GM19455 (cell line): ENCODE results near the gene EEF1AKMT4.
A peak's percentile ranks its signal among the peaks of the same experiment; 100 is the strongest.

Experiments used
- ATAC-seq: cut with Tn5 transposase; IDR thresholded peaks from one replicate; pipeline ENCODE4 v1.9.1; 2021; ENCODE audit not compliant: unreplicated experiment

Gene EEF1AKMT4

DNA sequence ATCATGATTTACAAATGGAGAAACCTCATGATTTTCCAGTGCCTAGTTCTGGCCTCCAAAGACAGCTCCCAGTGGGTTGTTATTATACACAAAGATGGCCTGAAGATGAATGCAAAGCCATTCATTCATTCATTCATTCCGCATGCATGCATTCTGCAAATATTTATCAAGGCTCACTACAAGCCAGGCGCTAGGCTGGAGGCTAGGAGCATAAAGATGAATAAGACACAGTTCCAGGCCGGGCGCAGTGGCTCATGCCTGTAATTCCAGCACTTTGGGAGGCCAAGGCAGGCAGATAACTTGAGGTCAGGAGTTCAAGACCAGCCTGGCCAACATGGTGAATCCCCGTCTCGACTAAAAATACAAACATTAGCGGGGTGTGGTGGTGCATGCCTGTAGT, 47.1 kb downstream of the EEF1AKMT4 start:
- no peak for ATAC-seq

DNA sequence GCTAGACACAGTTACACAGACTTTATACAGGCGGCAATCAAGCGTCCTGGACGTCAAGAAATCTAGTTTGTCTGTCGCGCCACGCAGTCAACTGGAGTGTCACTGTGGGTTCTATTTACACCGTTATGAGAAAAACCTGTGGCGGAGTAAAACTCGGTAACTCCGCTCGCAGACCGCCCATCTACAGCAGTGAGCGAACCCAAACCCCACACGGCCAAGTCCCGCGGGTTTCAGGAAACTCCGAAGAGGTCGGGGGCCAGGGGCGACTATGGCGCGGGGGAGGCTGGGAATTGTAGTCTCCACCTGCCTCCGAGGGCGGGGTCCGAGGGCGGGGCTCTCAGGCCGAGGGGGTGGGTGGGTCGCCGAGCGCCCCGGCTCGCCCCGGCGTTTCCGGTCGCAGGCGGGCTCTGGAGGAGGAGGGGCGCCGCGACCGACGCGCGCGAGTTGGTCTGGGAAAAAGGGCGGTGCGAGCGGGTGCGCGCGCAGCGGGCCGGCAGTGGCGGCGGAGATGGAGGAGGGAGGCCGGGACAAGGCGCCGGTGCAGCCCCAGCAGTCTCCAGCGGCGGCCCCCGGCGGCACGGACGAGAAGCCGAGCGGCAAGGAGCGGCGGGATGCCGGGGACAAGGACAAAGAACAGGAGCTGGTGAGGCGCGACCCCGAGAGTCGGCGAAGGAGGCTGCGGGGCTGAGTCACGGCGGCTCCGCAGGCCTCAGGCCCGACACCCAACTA, 49.5 kb downstream of the EEF1AKMT4 start, which contains the start of gene PSMD2:
Gene PSMD2, plus strand, starts transcription at position 483 of the 729 bp plus-strand sequence. Its CDS starts 26 bp downstream, at position 509.
- peak; percentile 89 for ATAC-seq

DNA sequence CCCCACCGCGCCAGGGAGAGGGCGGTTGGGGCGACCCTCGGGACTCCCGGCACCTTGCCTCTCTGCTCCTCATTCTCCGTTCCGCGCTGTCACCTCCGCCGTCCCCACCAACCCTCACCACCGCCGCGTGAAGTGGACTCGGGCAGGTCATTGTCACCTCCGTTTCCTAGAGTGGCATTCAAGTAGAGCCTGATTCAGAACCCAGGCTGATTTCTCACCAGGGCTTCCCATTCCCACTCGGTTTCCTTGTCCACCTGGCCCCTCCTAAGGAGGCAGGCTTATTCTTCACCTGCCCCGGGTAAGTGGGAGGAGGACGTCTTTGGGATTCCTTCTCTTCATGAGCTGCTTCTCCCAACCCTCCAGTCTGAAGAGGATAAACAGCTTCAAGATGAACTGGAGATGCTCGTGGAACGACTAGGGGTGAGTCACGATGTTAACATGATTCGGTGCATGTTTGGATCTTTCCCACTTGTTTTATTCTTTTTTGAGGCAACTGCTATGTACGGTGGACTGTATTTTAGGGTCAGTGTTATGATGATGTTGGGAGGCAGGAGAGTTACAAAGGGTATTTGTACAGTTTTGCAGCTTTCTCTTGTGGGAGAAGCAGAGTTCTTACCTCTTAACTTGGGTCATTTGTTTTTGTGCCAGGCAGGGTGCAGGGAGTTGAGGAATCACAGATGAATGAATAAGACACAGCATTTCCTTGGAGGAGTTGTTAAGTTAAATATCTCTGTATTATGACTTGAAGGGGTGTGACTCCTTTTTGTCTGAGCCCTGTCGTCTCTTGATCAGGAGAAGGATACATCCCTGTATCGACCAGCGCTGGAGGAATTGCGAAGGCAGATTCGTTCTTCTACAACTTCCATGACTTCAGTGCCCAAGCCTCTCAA, 50.3 kb downstream of the EEF1AKMT4 start:
- no peak for ATAC-seq

GRCh38 chr3:184300378-184300720, 50.9 kb downstream of the EEF1AKMT4 start:
- no peak for ATAC-seq

GRCh38 chr3:184305577-184305976, 56.1 kb downstream of the EEF1AKMT4 start:
- ATAC-seq, result no peak

DNA sequence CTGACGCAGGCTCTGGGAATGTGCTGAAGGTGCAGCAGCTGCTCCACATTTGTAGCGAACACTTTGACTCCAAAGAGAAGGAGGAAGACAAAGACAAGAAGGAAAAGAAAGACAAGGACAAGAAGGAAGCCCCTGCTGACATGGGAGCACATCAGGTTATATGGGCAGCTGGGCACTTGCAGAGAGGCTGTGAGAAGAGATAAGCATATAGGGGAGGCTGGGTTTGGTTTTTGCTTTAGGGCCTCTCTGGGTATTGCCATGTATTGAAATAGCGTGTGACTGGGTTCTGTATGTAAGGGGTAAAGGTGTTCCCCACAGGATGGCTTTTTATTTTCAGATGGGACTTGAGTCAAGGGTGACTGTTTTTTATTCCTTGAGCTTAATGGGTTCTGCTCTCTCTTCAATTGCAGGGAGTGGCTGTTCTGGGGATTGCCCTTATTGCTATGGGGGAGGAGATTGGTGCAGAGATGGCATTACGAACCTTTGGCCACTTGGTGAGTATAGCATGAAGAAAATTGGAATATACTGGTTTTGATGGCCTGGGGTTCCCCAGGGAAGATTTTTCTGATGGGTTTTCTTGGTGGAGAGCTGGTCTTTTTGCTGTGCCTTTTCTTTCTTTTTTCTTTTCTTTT, 57.0 kb downstream of the EEF1AKMT4 start:
- no peak for ATAC-seq

DNA sequence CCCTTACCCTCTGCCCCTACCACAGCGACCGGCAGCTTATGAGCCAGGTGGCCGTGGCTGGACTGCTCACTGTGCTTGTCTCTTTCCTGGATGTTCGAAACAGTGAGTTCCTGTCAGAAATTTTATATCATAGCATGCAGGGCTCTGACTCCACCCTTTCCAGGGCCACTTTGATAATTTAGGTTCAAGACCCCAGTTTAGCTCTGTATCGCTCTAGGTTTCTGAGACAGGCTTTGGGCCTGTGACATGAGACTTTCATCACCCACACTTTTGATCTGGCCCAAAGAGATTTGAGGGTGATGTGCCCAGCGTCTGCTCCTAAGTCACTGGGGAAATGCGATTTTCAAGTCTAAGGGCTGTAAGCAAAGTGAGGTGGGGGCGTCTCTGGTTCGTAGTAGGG, 58.4 kb downstream of the EEF1AKMT4 start:
- ATAC-seq, result no peak
